Activated T-cell treated with anti-CD3 and anti-CD28 coated beads, Interleukin-2, amount 50 U/mL, for 24 hours (primary cell): ENCODE measurements around the gene LRP1B.

ENCODE experiments used
- DNase-seq: peaks from one replicate; pipeline ENCODE4 v3.0.0-alpha.2; 2020
- H3K27ac Mint-ChIP-seq: 2 replicates; pipeline ENCODE4 v1.8.0; 2020; ENCODE audit warnings: mild to moderate bottlenecking, mixed read lengths
- H3K27me3 Mint-ChIP-seq: 2 replicates; pipeline ENCODE4 v1.8.0; 2020; ENCODE audit warnings: mixed read lengths
- H3K36me3 Mint-ChIP-seq: 2 replicates; pipeline ENCODE4 v1.8.0; 2020; ENCODE audit warnings: low read depth, mixed read lengths
- H3K4me1 Mint-ChIP-seq: 2 replicates; pipeline ENCODE4 v1.8.0; 2020; ENCODE audit warnings: low read depth, mixed read lengths
- H3K4me3 Mint-ChIP-seq: 2 replicates; pipeline ENCODE4 v1.8.0; 2020; ENCODE audit warnings: mild to moderate bottlenecking, moderate library complexity, mixed read lengths
- H3K9me3 Mint-ChIP-seq: 2 replicates; pipeline ENCODE4 v1.8.0; 2020; ENCODE audit warnings: mixed read lengths

The LRP1B gene

DNA sequence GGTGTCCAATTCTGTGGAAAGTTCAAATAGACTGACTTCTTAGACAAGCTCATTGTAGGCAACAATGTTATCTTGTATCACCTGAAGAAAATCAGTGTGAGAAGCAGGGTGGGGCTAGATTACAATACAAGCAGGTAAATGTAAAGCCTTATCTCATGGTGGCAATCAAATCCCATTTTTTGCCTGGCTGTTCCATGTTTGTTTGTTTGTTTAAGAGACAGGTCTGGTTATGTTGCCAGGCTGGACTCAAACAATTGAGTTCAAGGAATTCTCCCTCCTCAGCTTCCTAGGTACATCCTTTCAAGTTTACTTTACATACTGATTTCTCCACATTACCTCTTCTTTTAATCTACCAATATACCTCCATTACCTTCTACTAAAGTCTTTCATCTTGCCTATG, 464.6 kb downstream of the LRP1B start:
- Mint-ChIP-seq H3K27ac (no peak overlapping the region), H3K9me3 (peaks cover 14% of the 10 kb centered on the region), H3K36me3 (no peaks in the 10 kb centered on the region), H3K27me3 (no peaks in the 10 kb centered on the region), H3K4me3 (no peak overlapping the region), H3K4me1 (no peaks in the 10 kb centered on the region)
- no peak for DNase-seq

GRCh38 chr2:141660232-141660631, 470.6 kb downstream of the LRP1B start:
- Mint-ChIP-seq H3K27me3 (no peaks in the 10 kb centered on the region), H3K9me3 (peaks cover 15% of the 10 kb centered on the region), H3K27ac (no peak overlapping the region), H3K36me3 (no peaks in the 10 kb centered on the region), H3K4me3 (no peak overlapping the region), H3K4me1 (no peaks in the 10 kb centered on the region)
- no peak for DNase-seq

GRCh38 chr2:141654311-141654710, 476.5 kb downstream of the LRP1B start:
- DNase-seq: no peak
- Mint-ChIP-seq H3K9me3 (peaks cover 6% of the 10 kb centered on the region), H3K4me3 (no peak overlapping the region), H3K27me3 (no peaks in the 10 kb centered on the region), H3K27ac (no peak overlapping the region), H3K36me3 (no peaks in the 10 kb centered on the region), H3K4me1 (no peaks in the 10 kb centered on the region)

DNA sequence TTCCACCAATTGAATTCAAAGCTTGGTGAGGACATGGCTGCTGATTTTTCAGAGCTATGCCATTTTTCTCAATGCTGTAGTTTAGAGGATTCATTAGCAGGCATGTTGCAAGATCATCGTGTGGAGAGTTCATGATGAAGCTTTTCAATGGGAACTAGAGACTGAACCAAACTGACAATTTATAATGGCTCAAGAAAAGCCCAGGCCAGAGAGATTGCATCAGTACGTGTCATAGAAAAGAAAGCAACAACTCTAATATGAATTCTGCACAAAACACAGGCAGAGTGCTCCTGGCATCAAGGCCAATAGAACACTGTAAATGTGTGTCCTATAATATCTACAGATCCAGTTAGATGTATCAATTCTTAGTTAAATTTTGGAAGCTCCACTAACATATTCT, 477.6 kb downstream of the LRP1B start:
- H3K27me3 Mint-ChIP-seq: no peaks in the 10 kb centered on the region
- DNase-seq: no peak
- peaks cover 6% of the 10 kb centered on the region for H3K9me3 Mint-ChIP-seq
- no peak overlapping the region for H3K4me3 Mint-ChIP-seq
- no peak overlapping the region for H3K27ac Mint-ChIP-seq
- H3K4me1 Mint-ChIP-seq: no peaks in the 10 kb centered on the region
- H3K36me3 Mint-ChIP-seq: no peaks in the 10 kb centered on the region

- Mint-ChIP-seq H3K27ac (no peak overlapping the region), H3K36me3 (no peaks in the 10 kb centered on the region), H3K27me3 (no peaks in the 10 kb centered on the region), H3K9me3 (peaks cover 6% of the 10 kb centered on the region), H3K4me1 (no peaks in the 10 kb centered on the region), H3K4me3 (no peak overlapping the region)
- DNase-seq: no peak
Observed at GRCh38 chr2:141652308-141652707, 478.5 kb downstream of the LRP1B start.

DNA sequence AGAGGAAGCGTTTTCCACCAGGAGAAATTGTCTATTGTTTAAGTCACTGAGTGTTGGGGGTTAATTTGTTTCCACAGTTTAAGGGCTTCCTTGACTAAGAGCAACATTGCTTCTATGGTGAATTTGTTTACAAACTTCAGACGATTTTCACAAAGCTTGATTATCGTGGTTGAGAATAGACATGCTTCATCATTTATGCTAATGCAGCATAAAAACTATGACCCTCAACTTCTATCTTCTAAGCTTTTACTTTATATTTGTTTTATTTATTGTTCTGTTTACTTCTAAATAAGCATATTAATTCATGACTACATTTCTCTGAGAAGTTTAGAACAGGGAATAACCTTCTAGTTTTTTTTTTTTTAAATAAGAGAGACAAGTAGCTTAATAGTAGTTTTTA, 483.5 kb downstream of the LRP1B start:
- H3K4me3 Mint-ChIP-seq: no peak overlapping the region

DNA sequence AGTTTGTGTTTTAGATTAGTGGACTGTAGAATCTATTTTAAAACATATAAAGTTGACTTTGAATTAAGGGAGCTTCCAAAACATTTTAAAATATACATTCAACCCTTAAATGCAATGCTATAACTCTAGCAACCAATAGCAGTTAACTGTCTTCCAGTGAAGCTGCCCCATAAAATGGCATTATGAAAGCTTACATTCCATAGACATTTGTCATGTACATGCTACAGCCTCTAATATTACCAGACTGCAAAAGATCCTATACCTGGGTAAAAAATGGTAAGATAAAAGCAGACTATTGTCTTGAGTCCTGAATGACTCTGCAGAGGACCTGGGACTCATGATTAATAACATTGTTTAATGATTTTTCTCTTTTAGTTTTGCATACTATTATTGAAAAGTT, 489.4 kb downstream of the LRP1B start:
- Mint-ChIP-seq H3K4me3 (no peak overlapping the region), H3K9me3 (peaks cover 11% of the 10 kb centered on the region), H3K27me3 (no peaks in the 10 kb centered on the region), H3K4me1 (no peaks in the 10 kb centered on the region), H3K27ac (no peak overlapping the region), H3K36me3 (no peaks in the 10 kb centered on the region)
- no peak for DNase-seq

More for the DNA sequence above, 483.5 kb downstream of the LRP1B start:
- no peaks in the 10 kb centered on the region for H3K4me1 Mint-ChIP-seq
- H3K9me3 Mint-ChIP-seq: peaks cover 8% of the 10 kb centered on the region
- no peaks in the 10 kb centered on the region for H3K27me3 Mint-ChIP-seq
- no peaks in the 10 kb centered on the region for H3K36me3 Mint-ChIP-seq
- no peak overlapping the region for H3K27ac Mint-ChIP-seq
- no peak for DNase-seq

DNA sequence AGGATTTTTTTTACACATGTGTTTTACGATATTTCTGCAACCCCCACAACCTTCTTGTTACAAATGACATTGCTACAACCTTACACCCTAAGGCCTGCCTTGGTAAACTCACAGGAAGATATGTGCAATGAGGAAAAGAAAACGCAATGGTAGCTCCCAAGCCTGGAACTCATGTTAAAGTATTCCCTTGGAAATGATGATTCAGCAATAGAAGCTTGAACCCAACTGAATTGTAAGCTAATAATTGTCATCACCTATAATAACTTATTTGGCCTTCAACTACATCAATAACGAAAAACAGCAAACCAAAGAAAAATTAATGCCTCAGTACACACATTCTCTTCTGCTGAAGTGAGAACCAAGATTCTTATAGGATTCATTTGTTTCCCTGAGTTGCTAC, 491.0 kb downstream of the LRP1B start:
- Mint-ChIP-seq H3K27ac (no peak overlapping the region), H3K4me1 (no peaks in the 10 kb centered on the region), H3K4me3 (no peak overlapping the region), H3K27me3 (no peaks in the 10 kb centered on the region), H3K36me3 (no peaks in the 10 kb centered on the region), H3K9me3 (peaks cover 11% of the 10 kb centered on the region)
- no peak for DNase-seq

DNA sequence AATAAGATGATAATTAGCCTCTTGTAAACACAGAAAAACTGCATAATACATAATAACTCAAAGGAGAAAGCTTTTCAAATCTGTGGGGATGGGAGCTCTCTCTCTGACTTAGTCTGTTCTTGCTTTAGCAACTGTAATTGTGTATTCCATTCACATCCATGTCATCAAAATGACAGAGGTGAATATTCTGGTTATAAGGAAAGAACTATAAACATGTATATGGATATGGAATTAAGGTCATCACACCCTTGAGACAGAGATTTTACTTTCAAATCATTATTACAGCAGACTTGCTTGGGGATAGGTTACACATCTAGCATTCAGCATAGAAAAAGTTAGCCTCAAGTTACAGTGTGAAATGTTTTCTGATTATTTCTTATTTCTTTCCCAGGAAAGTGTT, 497.7 kb downstream of the LRP1B start:
- no peaks in the 10 kb centered on the region for H3K36me3 Mint-ChIP-seq
- H3K4me3 Mint-ChIP-seq: no peak overlapping the region
- no peak for DNase-seq
- H3K9me3 Mint-ChIP-seq: no peaks in the 10 kb centered on the region
- H3K27ac Mint-ChIP-seq: no peak overlapping the region
- H3K4me1 Mint-ChIP-seq: no peaks in the 10 kb centered on the region
- no peaks in the 10 kb centered on the region for H3K27me3 Mint-ChIP-seq

DNA sequence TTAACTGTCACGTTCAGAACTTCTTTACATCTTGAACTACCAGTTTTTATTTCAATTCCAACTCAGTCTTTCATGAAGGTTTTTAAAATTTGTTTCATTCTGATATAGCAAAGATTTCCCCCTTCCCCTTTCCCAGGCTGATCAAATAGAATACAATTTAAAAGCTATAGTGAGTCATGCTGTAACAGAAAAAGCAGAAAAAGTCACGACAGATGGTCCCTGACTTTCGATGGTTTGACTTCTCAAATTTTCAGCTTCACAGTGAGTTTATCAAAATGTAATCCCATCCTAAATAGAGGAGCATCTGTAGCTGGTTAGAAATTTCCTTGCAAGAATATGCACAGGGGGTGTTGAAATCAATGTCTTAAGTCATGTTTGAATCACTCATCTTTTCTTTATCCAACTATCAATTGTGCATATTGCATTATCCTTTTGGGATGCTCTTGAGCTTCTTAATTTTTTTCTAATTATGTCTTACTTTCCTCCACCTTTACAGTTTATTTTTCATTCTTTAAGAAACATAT, 500.3 kb downstream of the LRP1B start:
- no peak overlapping the region for H3K4me3 Mint-ChIP-seq

GRCh38 chr2:141620372-141620771, 510.4 kb downstream of the LRP1B start:
- H3K4me1 Mint-ChIP-seq: no peaks in the 10 kb centered on the region
- no peak for DNase-seq
- H3K4me3 Mint-ChIP-seq: no peak overlapping the region
- H3K27ac Mint-ChIP-seq: no peak overlapping the region
- peaks cover 13% of the 10 kb centered on the region for H3K9me3 Mint-ChIP-seq
- no peaks in the 10 kb centered on the region for H3K36me3 Mint-ChIP-seq
- no peaks in the 10 kb centered on the region for H3K27me3 Mint-ChIP-seq

More for the DNA sequence above, 500.3 kb downstream of the LRP1B start:
- Mint-ChIP-seq H3K9me3 (peaks cover 5% of the 10 kb centered on the region), H3K4me1 (no peaks in the 10 kb centered on the region), H3K36me3 (no peaks in the 10 kb centered on the region), H3K27me3 (no peaks in the 10 kb centered on the region), H3K27ac (no peak overlapping the region)
- no peak for DNase-seq

GRCh38 chr2:141618457-141618856, 512.4 kb downstream of the LRP1B start:
- Mint-ChIP-seq H3K27ac (no peak overlapping the region), H3K9me3 (peaks cover 9% of the 10 kb centered on the region), H3K36me3 (no peaks in the 10 kb centered on the region), H3K4me1 (no peaks in the 10 kb centered on the region), H3K4me3 (no peak overlapping the region), H3K27me3 (no peaks in the 10 kb centered on the region)
- no peak for DNase-seq

GRCh38 chr2:141611981-141612380, 518.8 kb downstream of the LRP1B start:
- no peak for DNase-seq
- Mint-ChIP-seq H3K27ac (no peak overlapping the region), H3K36me3 (no peaks in the 10 kb centered on the region), H3K9me3 (peaks cover 8% of the 10 kb centered on the region), H3K4me3 (no peak overlapping the region), H3K4me1 (no peaks in the 10 kb centered on the region), H3K27me3 (no peaks in the 10 kb centered on the region)

GRCh38 chr2:141611176-141611571, 519.6 kb downstream of the LRP1B start:
- Mint-ChIP-seq H3K4me3 (no peak overlapping the region), H3K9me3 (peaks cover 8% of the 10 kb centered on the region), H3K4me1 (no peaks in the 10 kb centered on the region), H3K27me3 (no peaks in the 10 kb centered on the region), H3K36me3 (no peaks in the 10 kb centered on the region), H3K27ac (no peak overlapping the region)
- no peak for DNase-seq

- no peak overlapping the region for H3K4me3 Mint-ChIP-seq
- no peaks in the 10 kb centered on the region for H3K27me3 Mint-ChIP-seq
- no peaks in the 10 kb centered on the region for H3K4me1 Mint-ChIP-seq
- no peaks in the 10 kb centered on the region for H3K36me3 Mint-ChIP-seq
- DNase-seq: no peak
- no peak overlapping the region for H3K27ac Mint-ChIP-seq
- H3K9me3 Mint-ChIP-seq: peaks cover 8% of the 10 kb centered on the region
Observed at GRCh38 chr2:141610564-141611175, 520.1 kb downstream of the LRP1B start.

GRCh38 chr2:141605163-141605562, 525.7 kb downstream of the LRP1B start:
- Mint-ChIP-seq H3K4me1 (no peaks in the 10 kb centered on the region), H3K27me3 (no peaks in the 10 kb centered on the region), H3K4me3 (no peak overlapping the region), H3K9me3 (peaks cover 8% of the 10 kb centered on the region), H3K27ac (no peak overlapping the region), H3K36me3 (no peaks in the 10 kb centered on the region)
- no peak for DNase-seq
